NK-92 (cell line): ENCODE results near the gene RPS6KA5.
"Not testable (repeated sequence)": the region's sequence is repeated elsewhere in the genome, so short reads cannot be mapped to it uniquely, and the experiment has no call there.

Experiments used
- DNase-seq: peaks from one replicate; lab custom pipeline; 2025; ENCODE audit not compliant: unreplicated experiment; lab: John Stamatoyannopoulos, UW

RPS6KA5 gene

DNA sequence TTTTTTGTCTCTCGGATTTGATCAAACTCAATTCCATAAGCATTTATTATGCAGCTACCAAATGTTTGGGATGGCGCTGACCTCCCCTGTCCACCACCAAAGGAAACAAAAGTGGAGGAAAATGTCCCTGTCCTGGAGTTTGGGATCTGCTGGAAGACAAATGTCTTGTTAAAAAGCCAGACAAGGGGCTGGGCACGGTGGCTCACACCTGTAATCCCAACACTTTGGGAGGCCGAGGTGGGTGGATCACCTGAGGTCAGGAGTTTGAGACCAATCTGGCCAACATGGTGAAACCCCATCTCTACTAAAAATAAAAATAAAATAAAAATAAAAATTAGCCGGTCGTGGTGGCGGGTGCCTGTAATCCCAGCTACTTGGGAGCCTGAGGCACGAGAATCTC lies 221.9 kb downstream of the RPS6KA5 start:
- DNase-seq = not testable (repeated sequence)

DNA sequence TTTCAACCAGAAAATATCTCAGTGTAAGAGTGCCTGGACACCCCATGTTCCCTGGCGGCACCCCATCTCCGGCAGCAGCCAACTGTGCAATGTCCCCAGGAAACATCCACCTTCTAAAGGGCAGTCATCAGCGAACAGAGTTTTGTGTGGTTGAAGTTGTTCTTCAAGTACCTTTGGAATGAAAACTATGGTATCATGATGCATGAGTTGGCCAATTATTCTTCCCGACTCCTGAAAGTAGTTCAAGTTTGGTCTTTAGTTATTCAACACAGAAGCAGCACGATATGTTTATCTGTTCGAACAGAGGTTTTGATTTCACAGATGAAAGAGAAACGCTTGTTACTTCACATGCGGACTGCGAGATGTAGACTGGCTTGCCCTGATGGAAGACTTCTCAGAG lies 223.1 kb downstream of the RPS6KA5 start:
- DNase-seq = no peak

DNA sequence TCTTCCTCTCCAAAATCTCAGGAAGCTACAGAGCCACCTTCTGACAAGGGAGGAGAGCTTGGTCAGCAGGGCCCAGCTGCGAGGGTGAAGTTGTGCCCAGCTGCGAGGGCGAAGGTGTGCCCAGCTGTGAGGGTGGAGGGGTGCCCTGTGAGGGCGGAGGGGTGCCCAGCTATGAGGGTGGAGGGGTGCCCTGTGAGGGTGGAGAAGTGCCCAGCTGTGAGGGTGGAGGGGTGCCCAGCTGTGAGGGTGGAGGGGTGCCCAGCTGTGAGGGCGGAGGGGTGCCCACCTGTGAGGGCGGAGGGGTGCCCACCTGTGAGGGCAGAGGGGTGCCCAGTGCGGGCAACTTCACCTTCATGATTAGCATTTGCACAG lies 223.8 kb downstream of the RPS6KA5 start:
- DNase-seq = no peak

DNA sequence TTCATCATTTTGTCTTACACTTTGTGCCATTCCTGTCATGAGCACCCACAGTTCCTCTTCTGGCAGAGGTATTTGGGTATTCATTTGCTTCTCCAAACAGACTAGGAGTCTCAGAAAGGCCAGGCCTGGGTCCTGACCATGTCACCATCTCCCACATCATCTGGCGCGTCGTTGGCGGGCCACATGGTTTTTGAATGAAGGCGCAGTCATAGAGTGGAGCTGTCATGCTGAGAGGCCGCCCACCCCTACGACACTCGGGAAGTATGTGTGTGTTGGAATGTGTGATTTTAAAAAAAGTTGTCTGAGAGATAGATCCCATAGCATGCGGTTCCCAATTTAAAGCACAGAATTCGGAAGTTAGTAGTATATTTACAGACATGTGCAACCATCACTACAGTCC lies 228.6 kb downstream of the RPS6KA5 start:
- DNase-seq = no peak

DNA sequence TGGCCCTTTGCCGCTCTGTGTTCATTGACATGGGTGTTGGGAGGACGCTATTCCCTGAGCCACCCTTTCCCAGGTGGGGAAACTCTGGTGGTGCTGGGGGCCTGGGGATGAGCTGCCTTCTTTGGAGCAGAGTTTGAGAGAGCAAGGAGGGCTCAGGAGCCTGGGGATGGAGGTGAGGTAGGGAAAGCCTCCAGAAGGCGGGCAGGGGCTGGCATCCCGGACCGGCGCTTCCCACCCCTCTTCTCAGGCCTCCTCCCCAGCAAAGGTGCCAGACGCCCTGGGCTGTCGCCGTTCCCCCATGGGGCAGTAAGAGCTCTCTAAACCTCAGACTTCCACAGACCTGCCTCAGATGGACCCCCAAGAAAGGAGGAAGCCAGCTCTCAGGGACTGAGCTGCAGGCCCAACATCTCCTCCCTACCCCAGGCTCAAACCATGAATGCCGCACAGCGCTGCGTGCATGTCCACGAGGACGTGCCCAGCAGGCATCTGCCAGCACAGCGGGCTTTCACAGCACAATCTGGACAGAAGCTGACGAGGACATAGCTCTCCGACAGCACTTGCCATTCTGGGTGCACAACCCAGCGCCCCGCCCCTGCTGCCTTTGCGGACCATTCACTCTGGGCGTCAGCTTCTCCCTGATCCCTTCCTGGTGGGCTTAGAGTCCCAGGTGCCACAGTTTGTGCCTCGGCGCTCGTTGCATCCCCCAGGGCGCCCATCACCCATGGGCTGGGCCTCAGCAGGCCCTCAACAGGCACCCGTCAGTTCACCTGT lies 229.3 kb downstream of the RPS6KA5 start:
- DNase-seq = no peak

DNA sequence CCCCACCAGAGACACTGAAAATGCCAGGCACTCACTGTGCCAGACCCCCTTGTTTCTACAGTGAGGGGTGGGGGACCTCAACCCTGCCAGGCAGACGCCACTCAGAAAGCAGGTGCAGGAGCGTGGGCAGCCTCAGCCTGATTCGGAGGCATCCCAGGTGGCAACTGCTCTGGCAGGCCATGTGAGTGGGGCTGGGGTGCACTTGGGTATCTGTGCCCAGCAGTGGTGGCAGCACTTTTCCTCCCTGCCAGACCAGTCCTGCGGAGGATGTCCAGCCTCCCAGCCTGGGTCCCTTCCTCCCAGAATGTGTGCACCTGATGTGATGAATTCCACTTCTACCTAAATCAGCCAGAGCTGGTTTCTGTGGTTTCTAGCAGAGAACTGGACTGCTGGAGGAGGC lies 230.8 kb downstream of the RPS6KA5 start:
- DNase-seq = no peak

DNA sequence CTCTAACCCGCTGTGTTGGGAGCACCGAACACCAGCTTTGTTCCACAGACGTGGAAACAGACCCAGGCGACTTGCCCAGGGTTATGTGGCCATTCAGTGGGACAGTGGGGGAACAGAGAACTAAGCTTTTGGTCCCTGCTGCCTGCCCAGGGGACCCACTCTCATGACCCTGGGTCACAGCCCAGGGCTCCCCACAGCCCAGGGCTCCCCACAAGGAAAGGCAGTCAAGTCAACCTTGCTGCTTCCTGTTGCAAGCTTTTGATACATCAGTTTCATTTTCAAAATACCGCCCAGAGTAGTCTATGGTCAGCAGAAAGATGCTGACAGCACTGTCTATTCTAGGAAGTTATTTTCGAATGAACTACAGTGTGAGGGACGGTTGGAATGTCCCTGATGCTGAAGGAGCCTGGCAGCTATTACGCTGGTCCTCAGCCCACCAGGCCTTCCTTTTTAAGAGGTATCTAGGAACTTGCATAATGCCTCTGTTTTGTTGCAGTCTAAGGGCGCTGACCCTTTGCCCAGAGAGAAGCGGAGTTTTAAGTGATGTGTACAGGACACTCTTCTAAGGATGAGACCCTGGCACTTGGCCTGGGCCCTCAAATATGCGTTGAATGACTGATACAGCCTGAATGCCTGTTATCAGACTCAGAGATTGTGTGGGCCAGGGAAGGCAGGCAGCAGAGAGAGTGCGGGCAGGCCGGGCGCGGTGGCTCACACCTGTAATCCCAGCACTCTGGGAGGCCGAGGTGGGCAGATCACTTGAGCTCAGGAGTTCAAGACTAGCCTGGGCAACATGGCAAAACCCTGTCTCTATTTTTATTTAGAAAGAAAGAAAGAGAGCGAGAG lies 231.6 kb downstream of the RPS6KA5 start:
- DNase-seq = no peak

DNA sequence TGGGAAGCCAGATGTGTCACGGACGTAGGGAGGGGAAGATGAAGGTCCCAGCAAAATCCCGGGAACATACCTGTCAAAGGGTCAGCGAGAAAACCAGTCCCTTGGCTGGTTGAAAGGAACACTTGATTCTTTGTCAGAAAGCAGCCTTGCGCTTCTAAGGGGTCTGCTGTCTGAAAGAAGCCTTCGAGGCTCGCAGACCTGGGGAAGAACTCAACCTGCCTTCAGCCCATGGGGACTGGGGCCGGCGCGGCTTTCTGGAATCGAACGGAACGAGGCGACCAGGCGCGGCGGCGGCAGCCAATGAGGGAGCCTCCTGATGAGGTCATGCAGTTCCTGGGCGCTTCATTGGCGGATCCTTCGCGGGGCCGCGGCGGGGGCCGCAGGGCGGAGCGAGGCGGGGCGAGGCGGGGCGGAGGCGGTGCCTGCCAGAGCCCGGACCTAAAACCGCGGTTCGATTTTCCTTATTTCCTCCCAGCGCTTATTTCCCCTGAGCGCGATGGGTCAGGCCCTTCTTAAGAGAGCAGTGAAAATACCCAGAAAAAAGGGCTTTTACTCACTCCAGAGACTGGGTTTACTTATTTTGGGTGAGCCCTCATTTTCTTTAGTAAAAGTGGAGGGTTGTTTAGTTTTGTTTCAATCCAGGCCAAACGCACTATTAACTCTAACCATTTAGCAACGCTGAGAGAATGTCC lies 232.4 kb downstream of the RPS6KA5 start:
- peak; percentile 52 for DNase-seq

DNA sequence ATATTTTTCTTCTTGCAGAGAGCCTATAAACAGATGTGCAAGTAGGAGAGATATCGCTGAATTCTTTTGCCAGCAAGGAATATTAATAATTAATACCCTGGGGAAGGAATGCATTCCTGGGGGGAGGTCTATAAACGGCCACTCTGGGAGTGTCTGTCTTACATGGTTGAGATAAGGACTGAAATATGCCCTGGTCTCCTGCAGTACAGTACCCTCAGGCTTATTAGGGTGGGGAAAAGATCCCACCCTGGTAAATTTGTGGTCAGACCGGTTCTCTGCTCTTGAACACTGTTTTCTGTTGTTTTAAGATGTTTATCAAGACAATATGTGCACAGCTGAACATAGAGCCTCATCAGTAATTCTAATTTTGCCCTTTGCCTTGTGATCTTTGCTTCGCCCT lies 236.9 kb downstream of the RPS6KA5 start:
- not testable (repeated sequence) for DNase-seq

DNA sequence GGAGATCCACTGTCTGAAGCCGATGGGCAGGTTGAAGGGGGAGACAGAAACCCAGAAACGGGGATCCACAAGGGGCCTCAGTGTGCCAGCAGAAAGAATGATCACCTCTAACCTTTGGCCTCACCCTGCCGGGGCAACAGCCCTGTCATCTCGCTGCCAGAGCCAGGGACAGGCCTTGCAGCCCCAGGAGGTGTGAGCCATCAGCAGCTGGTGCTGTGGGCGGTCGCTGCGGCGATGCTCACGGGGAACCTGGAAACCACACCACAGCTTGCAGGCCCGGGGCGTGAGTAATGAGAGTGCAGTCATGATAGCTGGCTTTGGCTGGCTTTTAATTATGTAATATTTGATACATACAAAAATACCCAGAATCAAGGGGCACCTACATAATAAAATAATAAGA lies 239.5 kb downstream of the RPS6KA5 start:
- no peak for DNase-seq

DNA sequence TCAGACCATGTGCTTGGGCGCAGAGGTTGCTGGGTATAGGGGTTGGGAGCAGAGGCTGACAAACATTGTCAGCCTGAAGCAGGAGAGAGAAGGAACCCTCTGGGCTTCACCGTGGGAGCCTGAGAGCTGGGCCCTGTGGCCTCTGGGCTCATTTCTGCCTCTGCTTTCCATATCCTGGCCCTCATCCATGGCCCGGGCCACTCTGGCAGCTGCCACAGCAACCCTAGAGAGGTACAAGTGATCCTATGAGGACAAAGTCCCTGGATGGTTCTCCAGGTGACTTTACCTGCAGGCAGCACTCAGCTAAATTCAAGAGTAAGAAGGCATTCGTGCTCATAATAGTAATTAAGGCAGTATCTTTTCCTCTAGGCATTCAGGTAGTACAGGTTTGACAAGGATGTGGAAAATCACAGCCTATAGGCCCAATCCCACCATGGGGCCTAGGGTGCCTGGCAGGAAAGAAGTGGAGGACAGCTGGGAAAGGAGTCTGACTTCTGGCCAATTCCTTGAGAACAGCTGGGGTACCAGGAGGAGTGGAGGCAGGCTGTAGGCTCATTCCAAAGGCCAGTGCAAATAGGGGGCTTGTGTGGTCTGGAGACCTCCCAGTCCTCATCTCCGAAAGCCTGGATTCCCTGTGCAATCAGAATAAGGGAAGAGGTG lies 240.6 kb downstream of the RPS6KA5 start:
- DNase-seq = no peak

DNA sequence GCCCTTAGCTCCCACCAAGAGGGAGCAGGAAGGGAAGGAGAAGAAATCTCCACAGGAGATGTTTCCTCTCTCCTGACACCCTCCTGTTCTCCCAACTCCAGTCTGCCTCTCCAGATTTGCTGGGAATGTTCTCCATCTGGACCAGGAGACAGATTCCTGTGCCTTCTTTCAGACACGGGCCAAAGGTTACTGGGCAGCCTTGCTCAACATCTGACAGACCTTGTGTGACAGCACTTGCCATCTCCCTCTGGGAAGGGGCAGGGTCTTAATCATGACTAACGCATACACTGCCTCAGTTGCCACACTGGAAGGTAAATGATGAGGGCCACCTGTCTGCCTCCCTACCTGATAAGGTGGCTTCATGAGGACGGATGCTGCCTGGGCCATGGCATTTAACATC lies 241.7 kb downstream of the RPS6KA5 start:
- no peak for DNase-seq

DNA sequence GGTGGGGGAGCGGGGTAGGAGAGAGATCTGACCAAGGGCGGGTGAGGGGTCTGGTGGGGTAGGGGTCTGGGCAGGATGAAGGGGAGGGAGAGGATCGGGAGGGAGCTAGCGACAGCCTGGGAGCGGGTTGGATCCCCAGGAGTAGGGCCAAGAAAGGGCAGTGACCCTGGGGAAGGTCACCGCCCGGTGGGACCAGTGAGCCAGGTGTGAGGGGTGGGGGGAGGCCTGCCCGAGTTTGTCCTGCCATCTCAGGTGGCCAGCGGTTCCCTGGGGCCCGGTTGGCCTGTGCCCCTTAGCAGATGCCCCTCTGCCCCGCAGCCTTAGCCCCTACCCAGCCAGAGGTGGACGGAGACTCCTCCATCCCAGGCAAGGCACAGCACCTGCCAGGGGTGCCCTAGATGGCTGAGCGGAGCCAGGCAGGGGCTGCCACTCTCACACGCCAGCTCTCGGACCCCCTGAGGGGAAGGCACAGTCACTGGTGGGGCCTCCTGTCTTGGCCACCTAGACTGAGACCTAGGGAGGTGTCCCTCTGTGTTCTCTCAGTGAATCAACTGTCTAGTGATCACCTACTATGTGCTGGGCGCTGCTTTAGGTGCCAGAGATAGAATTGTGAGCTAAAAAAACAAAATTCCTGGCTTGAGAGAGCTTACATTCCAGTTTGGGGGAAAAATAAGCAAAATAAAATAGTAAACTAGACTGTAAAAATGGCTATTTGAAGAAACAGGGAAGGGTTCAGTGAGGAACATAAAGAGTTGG lies 243.6 kb downstream of the RPS6KA5 start:
- no peak for DNase-seq

DNA sequence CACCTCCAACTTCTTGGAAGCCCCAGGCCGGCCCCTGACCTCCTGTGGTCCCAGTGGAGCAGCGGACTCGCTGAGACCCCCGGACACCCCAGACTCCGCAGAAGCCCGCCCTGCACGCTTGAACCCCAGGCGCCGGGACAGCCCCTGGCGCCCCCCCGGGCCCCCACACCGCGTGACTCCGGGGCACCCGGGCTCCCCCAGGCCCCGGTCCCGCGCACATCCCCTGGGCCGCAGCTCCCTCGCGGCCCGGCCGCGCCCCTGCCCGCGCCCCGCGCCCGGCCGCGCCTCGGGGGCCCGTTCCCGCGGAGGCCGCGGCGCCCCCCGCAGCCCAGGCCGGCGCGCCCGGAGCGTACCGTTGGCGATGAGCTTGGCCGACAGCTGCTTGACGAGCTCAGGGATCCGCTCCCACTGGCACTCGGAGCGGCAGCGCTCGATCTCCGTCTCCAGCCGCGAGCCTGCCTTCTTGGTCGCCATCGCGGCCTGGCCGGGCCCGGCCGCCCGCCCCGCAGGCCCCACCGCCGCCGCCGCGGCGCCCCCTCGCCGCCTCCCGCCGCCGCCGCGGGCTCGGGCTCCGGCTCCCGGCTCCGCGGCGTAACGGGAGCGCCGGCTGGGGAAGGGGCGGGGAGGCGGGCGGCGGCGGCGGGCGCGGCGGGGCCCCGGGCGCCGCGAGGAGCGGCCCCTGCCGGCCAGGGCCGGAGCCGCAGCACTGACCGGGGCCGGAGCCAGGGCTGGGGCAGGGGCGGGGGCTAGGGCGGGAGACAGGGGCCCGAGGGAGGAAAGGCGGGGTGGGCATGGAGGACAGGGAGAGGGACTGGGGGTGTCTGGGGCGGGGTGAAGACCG lies 244.4 kb downstream of the RPS6KA5 start, which contains the start of gene TTC7B:
TTC7B (minus strand) TSS at position 609 of the 841 bp plus-strand sequence; CDS start at position 474, 135 bp downstream.
- no peak for DNase-seq

DNA sequence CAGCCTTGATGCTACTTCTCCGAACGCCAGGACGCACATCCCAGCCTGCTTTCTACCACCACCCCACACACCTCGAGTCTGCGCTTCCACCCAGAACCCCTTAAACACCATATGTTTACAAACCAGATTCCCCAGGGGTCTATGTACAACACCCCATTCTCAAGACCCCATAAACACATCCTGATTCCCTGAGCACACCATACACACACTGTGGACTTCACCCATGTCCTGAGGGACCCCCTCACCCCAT lies 244.9 kb downstream of the RPS6KA5 start:
- DNase-seq = no peak

DNA sequence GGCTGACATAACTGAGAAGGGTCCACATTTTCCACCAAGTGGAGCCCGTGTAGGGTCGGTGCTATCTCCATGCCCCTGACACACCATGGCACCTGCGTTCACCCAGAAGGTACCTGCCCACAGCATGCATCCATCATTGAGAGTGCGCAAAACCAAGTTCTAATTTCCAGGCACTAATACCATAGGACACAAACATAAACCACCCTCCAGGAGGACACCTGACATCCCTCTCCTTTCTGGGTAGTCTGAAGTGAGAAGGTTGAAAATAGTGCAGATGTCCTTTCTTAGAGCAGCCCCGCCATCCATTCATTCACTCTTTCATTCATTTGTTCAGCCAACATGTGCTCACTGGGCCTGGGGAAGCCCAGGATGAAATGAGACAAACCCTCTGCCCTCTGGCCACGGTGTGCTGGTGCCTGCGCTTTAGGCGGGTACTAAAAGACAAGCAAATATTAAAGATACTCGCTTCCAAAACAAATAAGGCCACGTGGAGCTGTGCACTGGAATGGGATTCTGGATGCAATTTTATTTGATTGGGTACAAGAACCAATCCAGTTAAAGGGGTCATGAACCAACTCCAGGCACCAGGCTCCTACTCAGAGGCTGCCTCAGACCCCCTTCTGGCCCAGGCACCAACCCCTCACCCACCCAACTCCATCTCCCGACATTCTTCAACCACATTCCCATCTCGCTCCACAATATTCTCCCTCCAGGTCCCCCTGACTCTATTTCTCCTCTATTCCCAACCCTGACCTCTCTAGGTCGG lies 245.5 kb downstream of the RPS6KA5 start:
- no peak for DNase-seq

DNA sequence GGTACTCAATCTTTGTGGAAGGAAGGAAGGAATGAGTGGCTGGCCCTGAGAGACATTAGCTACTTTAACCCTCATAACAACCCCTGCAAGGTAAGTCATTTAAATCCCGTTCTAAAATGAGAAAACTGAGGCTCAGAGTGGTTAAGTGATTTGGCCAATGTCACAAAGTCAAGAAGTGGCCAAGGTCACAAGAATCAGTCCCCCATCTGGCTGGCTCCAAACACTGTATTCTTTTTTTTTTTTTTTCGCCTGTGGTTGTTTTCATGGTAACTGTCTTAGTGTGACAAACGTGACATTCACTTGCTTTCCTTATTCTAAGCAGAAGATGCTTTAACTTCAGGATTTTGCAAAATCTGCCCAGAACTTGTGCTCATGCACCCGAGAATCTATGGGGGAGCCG lies 247.0 kb downstream of the RPS6KA5 start:
- DNase-seq = no peak

DNA sequence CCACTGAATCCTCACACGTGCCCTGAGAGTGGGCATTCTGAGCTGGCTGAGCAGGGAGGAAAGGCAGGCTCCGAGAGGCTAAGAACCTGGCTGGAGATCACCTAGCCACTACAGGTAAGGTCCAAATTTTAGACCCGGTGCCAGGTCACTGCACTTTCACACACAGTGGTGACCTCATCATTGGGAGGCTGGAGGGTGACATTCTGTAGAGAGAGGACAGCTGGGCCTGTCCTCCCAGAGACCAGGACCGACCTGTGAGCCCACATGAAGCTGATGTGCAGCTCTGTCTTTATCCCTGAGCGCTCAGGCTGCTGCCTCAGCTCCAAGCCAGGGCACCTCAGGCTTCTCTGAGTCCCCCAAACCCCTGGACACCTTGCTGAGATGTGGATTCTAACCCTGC lies 248.3 kb downstream of the RPS6KA5 start:
- no peak for DNase-seq

DNA sequence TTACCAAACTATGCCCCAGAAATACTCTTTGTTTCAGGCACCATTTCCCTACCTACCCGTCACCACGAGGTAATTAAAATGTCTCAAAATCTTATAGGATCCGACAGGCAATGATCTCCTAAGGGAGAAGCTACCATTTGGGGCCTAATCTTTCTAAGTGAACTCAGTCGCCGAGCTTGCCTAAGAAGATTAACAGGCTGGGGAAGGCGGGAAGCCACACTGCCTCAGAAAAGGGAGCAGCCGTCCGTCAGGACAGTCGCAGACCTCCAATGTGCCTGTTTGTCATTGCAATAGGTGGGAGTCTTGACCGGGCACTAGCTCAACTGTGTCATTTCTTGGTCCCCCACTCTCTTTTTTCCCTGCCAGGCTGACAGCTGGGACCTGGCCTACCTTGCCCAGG lies 248.8 kb downstream of the RPS6KA5 start:
- DNase-seq = no peak
